Prostate gland (tissue), 2 donors: ENCODE measurements around the gene CTNNA2. TPM values are rescaled to one million over a fixed set of nuclear protein-coding genes. Genes with fewer than 3 reads are reported as not detected.

ENCODE experiments used
- DNase-seq: peaks from one replicate; pipeline ENCODE4 v3.0.0-alpha.2; 2019; ENCODE audit warnings: low spot score
- H3K27ac ChIP-seq, 2 donors: fragments of 200-600 bp; sonication (generic); 2 replicates each; pipeline ENCODE4 v1.5.1; 2017 to 2019
- H3K27me3 ChIP-seq: fragments of 200-600 bp; sonication (generic); replicated peaks from 2 replicates; pipeline ENCODE4 v1.5.1; 2019; ENCODE audit not compliant: insufficient read depth
- H3K36me3 ChIP-seq, 2 donors: fragments of 200-600 bp; sonication (generic); 1 replicate in 1 of 2; 2 replicates in 1 of 2; pipeline versions ENCODE4 v1.5.1 to v1.8.1; 2017 to 2019
- H3K4me1 ChIP-seq: fragments of 200-600 bp; sonication (generic); replicated peaks from 2 replicates; pipeline ENCODE4 v1.5.1; 2019
- H3K4me3 ChIP-seq, 2 donors: fragments of 200-600 bp; sonication (generic); 2 replicates each; pipeline ENCODE4 v1.5.1; 2017 to 2019
- H3K9me3 ChIP-seq: fragments of 200-600 bp; sonication (generic); 2 replicates; pipeline ENCODE4 v1.5.1; 2017
- POLR2A ChIP-seq: fragments of 450-650 bp; IDR thresholded peaks from one replicate; pipeline ENCODE4 v1.6.1; 2016; ENCODE audit warnings: antibody characterized with exemption, mild to moderate bottlenecking
- POLR2AphosphoS5 ChIP-seq: sonication (generic); formaldehyde crosslinking; IDR thresholded peaks from one replicate; pipeline ENCODE4 v1.6.1; 2017; ENCODE audit warnings: antibody characterized with exemption
- WGBS: methylation state at CpG from one replicate; pipeline ENCODE4 v1.1.5; 2018; 5-methylcytosine and 5-hydroxymethylcytosine counted together
- intact Hi-C: fragments of 100-400 bp; cut with DNase I; formaldehyde crosslinking; loops from one replicate; pipeline ENCODE4 v1.14.2; 2022
- total RNA-seq, 2 donors: library from RNA; depleted of rRNA; stranded (reverse); fragments of >200 nt; gene quantifications; one replicate each; pipeline ENCODE4 v1.1.0, GENCODE V29; 2016
- TF ChIP-seq, protein P1 (sequence below), 4 experiments: fragments of 200-600 bp in 2 of 4; fragments of 450-650 bp in 2 of 4; sonication (generic) in 2 of 4; IDR thresholded peaks; 1 replicate in 3 of 4; 2 replicates in 1 of 4; pipeline ENCODE4 v1.5.1; 2016 to 2019; ENCODE audit warnings: antibody characterized with exemption in 4 of 4, mild to moderate bottlenecking in 2 of 4, moderate library complexity in 2 of 4

Gene CTNNA2
- total RNA-seq, 2 donors from 2014 or later = 24.3 TPM; not detected in 1

DNA sequence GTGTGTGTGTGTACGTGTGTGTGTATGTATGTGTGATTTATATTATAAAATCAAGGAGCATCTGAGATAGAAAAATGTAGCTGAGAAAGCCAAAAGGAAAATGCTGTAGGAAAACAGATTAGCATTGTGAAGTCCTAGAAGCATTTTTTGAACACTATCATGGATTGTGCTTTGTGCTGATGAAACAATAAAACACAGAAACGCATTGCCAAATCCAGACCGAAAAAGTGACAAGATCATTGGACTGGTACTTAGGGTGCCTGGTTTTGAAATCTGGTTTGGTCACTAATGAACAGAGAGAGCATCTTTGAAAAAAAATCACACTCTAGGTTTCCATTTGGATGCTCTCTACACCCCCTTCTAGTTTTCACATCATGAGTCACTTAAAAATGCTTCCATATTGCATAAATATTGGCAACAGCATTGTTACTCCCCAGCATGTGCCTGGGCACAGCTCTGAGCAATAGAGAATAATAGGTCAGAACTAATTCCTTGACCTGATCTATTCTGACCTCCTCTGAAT is 1006.3 kb downstream of the CTNNA2 start:
- H3K9me3 ChIP-seq = no peaks in the 10 kb centered on the region
- H3K36me3 ChIP-seq = no peaks in the 10 kb centered on the region
- H3K4me1 ChIP-seq = no peaks in the 10 kb centered on the region
- intact Hi-C loops = no loop called here
- H3K4me3 ChIP-seq = no peak overlapping the region
- TF ChIP-seq POLR2AphosphoS5 = no peak
- TF ChIP-seq, protein P1, sequence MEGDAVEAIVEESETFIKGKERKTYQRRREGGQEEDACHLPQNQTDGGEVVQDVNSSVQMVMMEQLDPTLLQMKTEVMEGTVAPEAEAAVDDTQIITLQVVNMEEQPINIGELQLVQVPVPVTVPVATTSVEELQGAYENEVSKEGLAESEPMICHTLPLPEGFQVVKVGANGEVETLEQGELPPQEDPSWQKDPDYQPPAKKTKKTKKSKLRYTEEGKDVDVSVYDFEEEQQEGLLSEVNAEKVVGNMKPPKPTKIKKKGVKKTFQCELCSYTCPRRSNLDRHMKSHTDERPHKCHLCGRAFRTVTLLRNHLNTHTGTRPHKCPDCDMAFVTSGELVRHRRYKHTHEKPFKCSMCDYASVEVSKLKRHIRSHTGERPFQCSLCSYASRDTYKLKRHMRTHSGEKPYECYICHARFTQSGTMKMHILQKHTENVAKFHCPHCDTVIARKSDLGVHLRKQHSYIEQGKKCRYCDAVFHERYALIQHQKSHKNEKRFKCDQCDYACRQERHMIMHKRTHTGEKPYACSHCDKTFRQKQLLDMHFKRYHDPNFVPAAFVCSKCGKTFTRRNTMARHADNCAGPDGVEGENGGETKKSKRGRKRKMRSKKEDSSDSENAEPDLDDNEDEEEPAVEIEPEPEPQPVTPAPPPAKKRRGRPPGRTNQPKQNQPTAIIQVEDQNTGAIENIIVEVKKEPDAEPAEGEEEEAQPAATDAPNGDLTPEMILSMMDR (IDR thresholded peaks at IDR 0.05) = no peak
- no peak for TF ChIP-seq POLR2A
- 64% methylated on average over 3 of the region's 3 CpGs for WGBS
- no peak for DNase-seq
- H3K27me3 ChIP-seq = no peaks in the 10 kb centered on the region
- no peak overlapping the region for H3K27ac ChIP-seq

DNA sequence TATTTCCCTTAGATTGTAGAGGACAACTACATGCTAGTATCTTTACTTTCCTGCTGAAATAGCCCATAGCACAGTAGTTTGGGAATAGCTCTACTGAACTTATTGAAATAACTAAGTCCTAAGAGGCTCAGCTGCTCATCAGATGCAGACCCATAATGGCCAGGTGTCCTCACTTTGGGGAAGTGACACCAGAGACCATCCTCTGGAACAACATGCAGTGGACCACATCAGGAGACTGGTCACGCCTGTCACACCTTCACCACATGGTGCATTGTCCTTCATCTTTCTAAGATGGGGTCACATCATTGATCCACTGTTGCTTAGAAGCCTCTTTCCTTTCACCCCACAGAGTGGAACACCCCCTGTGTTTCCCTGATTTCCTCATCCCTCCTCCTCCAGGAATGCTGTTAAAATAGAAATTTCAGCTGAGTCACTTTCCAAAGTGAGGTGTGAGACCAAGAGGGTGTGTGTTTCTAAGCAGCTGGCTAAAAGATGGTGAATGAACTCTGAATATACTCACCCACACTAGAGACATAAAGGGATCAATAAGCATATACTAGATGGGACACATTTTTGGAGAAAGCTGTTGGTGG is 1006.9 kb downstream of the CTNNA2 start:
- no peak overlapping the region for H3K27ac ChIP-seq
- no peaks in the 10 kb centered on the region for H3K27me3 ChIP-seq
- no peak overlapping the region for H3K4me3 ChIP-seq
- TF ChIP-seq POLR2AphosphoS5 (no peak), POLR2A (no peak)
- TF ChIP-seq, protein P1 (IDR thresholded peaks at IDR 0.05) = no peak
- no peaks in the 10 kb centered on the region for H3K4me1 ChIP-seq
- no peak for DNase-seq
- intact Hi-C loops = no loop called here
- H3K36me3 ChIP-seq = no peaks in the 10 kb centered on the region
- WGBS = 32% methylated on average over 1 of the region's 1 CpG
- H3K9me3 ChIP-seq = no peaks in the 10 kb centered on the region

DNA sequence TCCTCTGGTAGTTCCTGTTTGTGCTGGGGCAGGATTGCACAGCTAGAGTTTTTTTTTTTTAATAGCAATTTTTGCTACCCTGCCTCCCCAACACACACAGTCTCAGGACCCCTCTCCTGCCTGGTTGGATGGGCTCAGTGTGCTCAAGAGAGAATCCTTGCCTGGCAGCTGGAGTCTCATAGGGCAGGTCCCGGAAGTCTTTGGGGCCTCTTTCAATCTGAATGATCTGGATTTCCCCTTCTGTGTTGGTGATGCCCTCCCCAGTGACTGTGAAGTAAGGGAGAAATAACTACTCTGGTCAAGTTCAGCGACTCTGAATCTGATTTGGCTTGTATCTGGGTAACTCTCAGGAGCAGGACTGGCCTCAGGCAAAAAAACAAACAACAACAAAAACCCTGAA is 1012.3 kb downstream of the CTNNA2 start:
- DNase-seq = no peak
- WGBS = 68% methylated on average over 2 of the region's 2 CpGs
- no peaks in the 10 kb centered on the region for H3K36me3 ChIP-seq
- no peak overlapping the region for H3K4me3 ChIP-seq
- H3K27ac ChIP-seq = no peak overlapping the region
- intact Hi-C loops = no loop called here
- H3K4me1 ChIP-seq = no peaks in the 10 kb centered on the region
- H3K9me3 ChIP-seq = no peaks in the 10 kb centered on the region
- H3K27me3 ChIP-seq = no peaks in the 10 kb centered on the region
- TF ChIP-seq POLR2A (no peak), POLR2AphosphoS5 (no peak)
- TF ChIP-seq, protein P1 (IDR thresholded peaks at IDR 0.05) = no peak

DNA sequence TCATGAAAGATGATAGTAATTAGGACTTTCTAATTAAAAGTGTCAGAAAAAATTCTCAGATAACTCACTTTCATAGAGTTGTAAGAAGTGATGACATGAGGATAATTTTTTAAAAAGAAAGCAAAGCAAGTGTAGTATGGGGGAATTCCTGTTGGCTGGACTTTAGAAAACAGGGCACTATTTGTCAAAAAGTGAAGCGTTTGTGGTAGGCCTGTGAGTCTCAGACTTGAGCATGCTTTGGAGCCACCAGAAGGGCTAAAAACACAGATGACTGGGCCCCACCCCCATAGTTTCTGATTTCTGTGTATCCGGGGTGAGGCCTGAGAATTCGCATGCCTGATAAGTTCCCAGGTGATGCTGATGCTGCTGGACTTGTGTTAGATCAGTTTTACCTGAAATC is 1014.3 kb downstream of the CTNNA2 start:
- intact Hi-C loops = no loop called here
- H3K27me3 ChIP-seq = no peaks in the 10 kb centered on the region
- no peak overlapping the region for H3K4me3 ChIP-seq
- DNase-seq = no peak
- no peaks in the 10 kb centered on the region for H3K36me3 ChIP-seq
- no peaks in the 10 kb centered on the region for H3K9me3 ChIP-seq
- H3K27ac ChIP-seq = no peak overlapping the region
- no peaks in the 10 kb centered on the region for H3K4me1 ChIP-seq
- TF ChIP-seq POLR2A (no peak), POLR2AphosphoS5 (no peak)
- TF ChIP-seq, protein P1 (IDR thresholded peaks at IDR 0.05) = no peak
- WGBS = 95% methylated on average over 3 of the region's 3 CpGs
